ENCODE results near the gene OR2V2.

- no peak for TF ChIP-seq CTCF (IDR thresholded peaks at IDR 0.05)
- no peak for TF ChIP-seq EP300 (IDR thresholded peaks at IDR 0.05)
- no peak for TF ChIP-seq POLR2A (IDR thresholded peaks at IDR 0.05)
These were observed 40.3 kb downstream of the OR2V2 start for GRCh38 chr5:181187500-181188213.
